ENCODE measurements around the gene RASD1. TPM values are rescaled to one million over a fixed set of nuclear protein-coding genes. Genes with fewer than 3 reads are reported as not detected.
"Not testable (repeated sequence)": the region's sequence is repeated elsewhere in the genome, so short reads cannot be mapped to it uniquely, and the experiment has no call there.

The RASD1 gene
- polyA plus RNA-seq, 4 donors = 4.9 to 17.4 (median 9.5) TPM

GRCh38 chr17:17493249-17493985 lies 2.8 kb downstream of the RASD1 start:
- H3K4me3 ChIP-seq (ENCODE audit: low read depth in 1 of 3, low read length in 3 of 3) = no peak overlapping the region
- DNase-seq (peak in 1 of 2 donors; percentile 41), FAIRE-seq (no peak)
- H3K36me3 ChIP-seq (ENCODE audit: control insufficient read depth in 3 of 3, insufficient read depth in 2 of 3, low read depth in 1 of 3, low read length in 3 of 3) = peaks cover 0 to 37% (median 16%) of the 10 kb centered on the region in 3 donors
- H3K27ac ChIP-seq (ENCODE audit: low read depth in 1 of 3, low read length in 2 of 3) = peak overlapping the region in 2 of 3 donors; percentile 2 to 18
- H3K9me3 ChIP-seq (ENCODE audit: control insufficient read depth in 2 of 2, insufficient read depth in 1 of 2, low read depth in 1 of 2, low read length in 1 of 2) = peaks cover 0 to 6% of the 10 kb centered on the region in 2 donors
- peaks cover 0 to 15% (median 2%) of the 10 kb centered on the region in 3 donors for H3K4me1 ChIP-seq (ENCODE audit: control insufficient read depth in 3 of 3, insufficient read depth in 2 of 3, low read depth in 1 of 3, low read length in 2 of 3)
- 73 to 75% (median 74%) methylated on average over 15 of the region's 15 CpGs for WGBS, 3 donors
- H3K27me3 ChIP-seq (ENCODE audit: control insufficient read depth in 3 of 3, insufficient read depth in 3 of 3, low read length in 3 of 3) = peaks cover 0 to 16% (median 0%) of the 10 kb centered on the region in 3 donors

- Histone ChIP-seq H3K27me3 (ENCODE audit: control insufficient read depth in 3 of 3, insufficient read depth in 3 of 3, low read length in 3 of 3) (peaks cover 0 to 16% (median 0%) of the 10 kb centered on the region in 3 donors), H3K4me3 (ENCODE audit: low read depth in 1 of 3, low read length in 3 of 3) (no peak overlapping the region), H3K27ac (ENCODE audit: low read depth in 1 of 3, low read length in 2 of 3) (no peak overlapping the region), H3K9me3 (ENCODE audit: control insufficient read depth in 2 of 2, insufficient read depth in 1 of 2, low read depth in 1 of 2, low read length in 1 of 2) (peaks cover 0 to 5% of the 10 kb centered on the region in 2 donors), H3K4me1 (ENCODE audit: control insufficient read depth in 3 of 3, insufficient read depth in 2 of 3, low read depth in 1 of 3, low read length in 2 of 3) (peaks cover 0 to 11% (median 2%) of the 10 kb centered on the region in 3 donors), H3K36me3 (ENCODE audit: control insufficient read depth in 3 of 3, insufficient read depth in 2 of 3, low read depth in 1 of 3, low read length in 3 of 3) (peaks cover 5 to 40% (median 16%) of the 10 kb centered on the region in 3 donors)
- 91 to 94% (median 91%) methylated on average over 9 of the region's 9 CpGs for WGBS, 3 donors
- FAIRE-seq (no peak), DNase-seq (no peak)
Measured at GRCh38 chr17:17492571-17492970, 3.6 kb downstream of the RASD1 start.

GRCh38 chr17:17492085-17492484 lies 4.1 kb downstream of the RASD1 start:
- Histone ChIP-seq H3K4me1 (ENCODE audit: control insufficient read depth in 3 of 3, insufficient read depth in 2 of 3, low read depth in 1 of 3, low read length in 2 of 3) (peaks cover 0 to 10% (median 2%) of the 10 kb centered on the region in 3 donors), H3K9me3 (ENCODE audit: control insufficient read depth in 2 of 2, insufficient read depth in 1 of 2, low read depth in 1 of 2, low read length in 1 of 2) (peaks cover 0 to under 1% of the 10 kb centered on the region in 2 donors), H3K27ac (ENCODE audit: low read depth in 1 of 3, low read length in 2 of 3) (no peak overlapping the region), H3K36me3 (ENCODE audit: control insufficient read depth in 3 of 3, insufficient read depth in 2 of 3, low read depth in 1 of 3, low read length in 3 of 3) (peaks cover 5 to 44% (median 16%) of the 10 kb centered on the region in 3 donors), H3K27me3 (ENCODE audit: control insufficient read depth in 3 of 3, insufficient read depth in 3 of 3, low read length in 3 of 3) (peaks cover 0 to 16% (median 0%) of the 10 kb centered on the region in 3 donors), H3K4me3 (ENCODE audit: low read depth in 1 of 3, low read length in 3 of 3) (no peak overlapping the region)
- 84 to 89% (median 87%) methylated on average over 11 of the region's 11 CpGs for WGBS, 3 donors
- FAIRE-seq (no peak), DNase-seq (no peak)

- Histone ChIP-seq H3K4me3 (ENCODE audit: low read depth in 1 of 3, low read length in 3 of 3) (no peak overlapping the region), H3K27ac (ENCODE audit: low read depth in 1 of 3, low read length in 2 of 3) (no peak overlapping the region), H3K36me3 (ENCODE audit: control insufficient read depth in 3 of 3, insufficient read depth in 2 of 3, low read depth in 1 of 3, low read length in 3 of 3) (peaks cover 5 to 45% (median 16%) of the 10 kb centered on the region in 3 donors), H3K4me1 (ENCODE audit: control insufficient read depth in 3 of 3, insufficient read depth in 2 of 3, low read depth in 1 of 3, low read length in 2 of 3) (peaks cover 0 to 8% (median 2%) of the 10 kb centered on the region in 3 donors), H3K9me3 (ENCODE audit: control insufficient read depth in 2 of 2, insufficient read depth in 1 of 2, low read depth in 1 of 2, low read length in 1 of 2) (no peaks in the 10 kb centered on the region), H3K27me3 (ENCODE audit: control insufficient read depth in 3 of 3, insufficient read depth in 3 of 3, low read length in 3 of 3) (peaks cover 0 to 16% (median 0%) of the 10 kb centered on the region in 3 donors)
- 85 to 91% (median 88%) methylated on average over 14 to 17 of the region's 17 CpGs for WGBS, 3 donors
- no peak for DNase-seq
- no peak for FAIRE-seq
Measured at GRCh38 chr17:17491546-17491988, 4.6 kb downstream of the RASD1 start.

- WGBS, 3 donors = 84 to 94% (median 86%) methylated on average over 10 of the region's 10 CpGs
- no peak for FAIRE-seq
Measured at GRCh38 chr17:17491031-17491471, 5.1 kb downstream of the RASD1 start.

GRCh38 chr17:17487998-17488397 lies 8.2 kb downstream of the RASD1 start:
- FAIRE-seq (no peak), DNase-seq (no peak)
- no peak overlapping the region for H3K4me3 ChIP-seq (ENCODE audit: low read depth in 1 of 3, low read length in 3 of 3)
- H3K27me3 ChIP-seq (ENCODE audit: control insufficient read depth in 3 of 3, insufficient read depth in 3 of 3, low read length in 3 of 3) = no peaks in the 10 kb centered on the region
- H3K4me1 ChIP-seq (ENCODE audit: control insufficient read depth in 3 of 3, insufficient read depth in 2 of 3, low read depth in 1 of 3, low read length in 2 of 3) = no peaks in the 10 kb centered on the region
- 49 to 86% (median 80%) methylated on average over 2 of the region's 2 CpGs for WGBS, 3 donors
- H3K9me3 ChIP-seq (ENCODE audit: control insufficient read depth in 2 of 2, insufficient read depth in 1 of 2, low read depth in 1 of 2, low read length in 1 of 2) = no peaks in the 10 kb centered on the region
- H3K27ac ChIP-seq (ENCODE audit: low read depth in 1 of 3, low read length in 2 of 3) = no peak overlapping the region
- peaks cover 9 to 61% (median 16%) of the 10 kb centered on the region in 3 donors for H3K36me3 ChIP-seq (ENCODE audit: control insufficient read depth in 3 of 3, insufficient read depth in 2 of 3, low read depth in 1 of 3, low read length in 3 of 3)

More at GRCh38 chr17:17491031-17491471, 5.1 kb downstream of the RASD1 start:
- Histone ChIP-seq H3K9me3 (ENCODE audit: control insufficient read depth in 2 of 2, insufficient read depth in 1 of 2, low read depth in 1 of 2, low read length in 1 of 2) (no peaks in the 10 kb centered on the region), H3K4me1 (ENCODE audit: control insufficient read depth in 3 of 3, insufficient read depth in 2 of 3, low read depth in 1 of 3, low read length in 2 of 3) (peaks cover 0 to 8% (median 2%) of the 10 kb centered on the region in 3 donors), H3K4me3 (ENCODE audit: low read depth in 1 of 3, low read length in 3 of 3) (no peak overlapping the region), H3K36me3 (ENCODE audit: control insufficient read depth in 3 of 3, insufficient read depth in 2 of 3, low read depth in 1 of 3, low read length in 3 of 3) (peaks cover 5 to 48% (median 16%) of the 10 kb centered on the region in 3 donors), H3K27me3 (ENCODE audit: control insufficient read depth in 3 of 3, insufficient read depth in 3 of 3, low read length in 3 of 3) (peaks cover 0 to 16% (median 0%) of the 10 kb centered on the region in 3 donors), H3K27ac (ENCODE audit: low read depth in 1 of 3, low read length in 2 of 3) (no peak overlapping the region)
- DNase-seq = no peak

- H3K36me3 ChIP-seq (ENCODE audit: control insufficient read depth in 3 of 3, insufficient read depth in 2 of 3, low read depth in 1 of 3, low read length in 3 of 3) = peaks cover 8 to 45% (median 9%) of the 10 kb centered on the region in 3 donors
- not testable (repeated sequence) for H3K4me3 ChIP-seq (ENCODE audit: low read depth in 1 of 3, low read length in 3 of 3); H3K4me1 ChIP-seq (ENCODE audit: control insufficient read depth in 3 of 3, insufficient read depth in 2 of 3, low read depth in 1 of 3, low read length in 2 of 3); H3K27ac ChIP-seq (ENCODE audit: low read depth in 1 of 3, low read length in 2 of 3); DNase-seq; H3K9me3 ChIP-seq (ENCODE audit: control insufficient read depth in 2 of 2, insufficient read depth in 1 of 2, low read depth in 1 of 2, low read length in 1 of 2); H3K27me3 ChIP-seq (ENCODE audit: control insufficient read depth in 3 of 3, insufficient read depth in 3 of 3, low read length in 3 of 3); FAIRE-seq
- WGBS, 3 donors = 97 to 99% (median 98%) methylated on average over 19 to 23 of the region's 23 CpGs
Measured at GRCh38 chr17:17486416-17486815, 9.8 kb downstream of the RASD1 start.

- Histone ChIP-seq H3K27me3 (ENCODE audit: control insufficient read depth in 3 of 3, insufficient read depth in 3 of 3, low read length in 3 of 3) (no peaks in the 10 kb centered on the region), H3K36me3 (ENCODE audit: control insufficient read depth in 3 of 3, insufficient read depth in 2 of 3, low read depth in 1 of 3, low read length in 3 of 3) (peaks cover 6 to 44% (median 9%) of the 10 kb centered on the region in 3 donors), H3K9me3 (ENCODE audit: control insufficient read depth in 2 of 2, insufficient read depth in 1 of 2, low read depth in 1 of 2, low read length in 1 of 2) (no peaks in the 10 kb centered on the region), H3K27ac (ENCODE audit: low read depth in 1 of 3, low read length in 2 of 3) (no peak overlapping the region), H3K4me1 (ENCODE audit: control insufficient read depth in 3 of 3, insufficient read depth in 2 of 3, low read depth in 1 of 3, low read length in 2 of 3) (no peaks in the 10 kb centered on the region), H3K4me3 (ENCODE audit: low read depth in 1 of 3, low read length in 3 of 3) (no peak overlapping the region)
- WGBS, 3 donors = 90 to 98% (median 93%) methylated on average over 6 of the region's 6 CpGs
- FAIRE-seq = no peak
- DNase-seq = no peak
Measured at GRCh38 chr17:17485420-17485819, 10.8 kb downstream of the RASD1 start.

Measured in small intestine (tissue), 7 donors.